GM21367 (cell line): Measurements from ENCODE around the gene MTO1.
"Not testable (repeated sequence)": the region's sequence is repeated elsewhere in the genome, so short reads cannot be mapped to it uniquely, and the experiment has no call there.

Source experiments
- ATAC-seq: cut with Tn5 transposase; IDR thresholded peaks from one replicate; pipeline ENCODE4 v1.9.1; 2021; ENCODE audit not compliant: unreplicated experiment

Gene MTO1

DNA sequence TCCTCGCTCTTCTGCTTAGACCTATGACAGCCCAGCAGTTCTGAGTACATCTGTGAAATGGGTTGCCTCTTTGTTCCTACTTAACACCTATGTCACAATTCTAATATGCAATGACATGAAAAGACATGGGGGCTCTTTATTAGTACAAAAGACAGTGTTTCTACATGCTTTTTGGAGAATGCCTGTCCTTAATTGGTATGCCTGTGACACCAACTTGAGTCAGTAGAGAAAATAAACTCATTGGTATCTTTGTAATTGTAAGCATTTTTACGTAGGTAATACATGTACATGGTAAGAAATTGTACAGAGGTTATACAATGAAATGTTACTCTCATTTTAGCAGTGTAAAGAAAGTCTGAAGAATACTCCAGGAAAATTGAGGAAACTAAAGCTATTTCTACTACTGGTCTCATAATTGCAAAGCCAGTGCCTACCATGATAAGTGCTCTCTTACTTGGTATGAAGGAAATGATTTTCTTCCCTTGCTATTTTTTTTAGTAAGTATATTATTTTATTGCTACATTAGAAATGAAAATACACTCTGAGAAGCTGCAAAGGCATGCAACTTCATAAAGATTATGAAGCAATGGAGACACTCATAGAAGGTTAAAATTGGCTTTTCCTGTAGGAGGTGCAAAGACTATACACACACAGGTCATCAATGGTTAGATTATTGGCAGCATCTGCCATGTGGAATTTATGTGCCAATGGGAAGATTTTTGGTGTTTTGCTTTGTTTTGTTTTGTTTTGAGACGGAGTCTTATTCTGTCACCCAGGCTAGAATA is 64.2 kb downstream of the MTO1 start:
- ATAC-seq = no peak

DNA sequence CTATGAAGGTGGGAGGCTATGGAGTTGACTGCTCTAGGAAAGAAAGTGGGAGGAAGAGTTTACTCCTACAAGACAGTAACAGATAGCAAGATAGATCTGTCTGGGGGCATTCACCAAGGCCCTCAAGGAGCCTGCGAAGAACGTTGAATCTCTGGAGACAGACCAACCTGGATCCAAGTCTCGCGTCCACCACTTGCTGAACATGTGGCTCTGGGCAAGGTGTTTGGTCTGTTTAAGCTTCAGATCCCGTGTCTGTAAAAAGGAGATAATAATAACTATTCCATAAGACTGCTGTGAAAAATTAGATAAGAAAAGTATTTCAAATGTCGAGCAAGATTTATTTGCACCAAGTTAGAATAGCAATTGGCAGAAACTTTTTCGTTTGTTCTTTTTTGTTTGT is 67.4 kb downstream of the MTO1 start:
- ATAC-seq = no peak

DNA sequence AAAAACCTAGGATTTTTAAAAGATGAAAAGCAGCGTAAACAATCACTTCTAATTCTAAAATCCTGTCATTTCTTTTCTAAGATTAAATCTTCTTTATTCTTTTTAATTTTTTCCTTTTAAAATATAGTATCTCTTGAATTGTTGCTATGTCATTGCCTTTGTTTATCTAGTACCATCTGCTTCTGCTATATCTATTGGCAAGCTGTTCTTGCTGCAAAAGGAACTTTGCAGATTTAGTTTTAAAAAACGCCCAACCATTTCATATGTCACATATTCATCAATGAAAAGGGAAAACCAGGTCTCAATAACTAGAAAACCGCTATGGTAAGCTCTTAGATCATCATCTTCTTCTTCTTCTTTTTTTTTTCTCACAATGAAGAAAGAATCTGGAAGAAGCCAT is 70.8 kb downstream of the MTO1 start:
- ATAC-seq = no peak

DNA sequence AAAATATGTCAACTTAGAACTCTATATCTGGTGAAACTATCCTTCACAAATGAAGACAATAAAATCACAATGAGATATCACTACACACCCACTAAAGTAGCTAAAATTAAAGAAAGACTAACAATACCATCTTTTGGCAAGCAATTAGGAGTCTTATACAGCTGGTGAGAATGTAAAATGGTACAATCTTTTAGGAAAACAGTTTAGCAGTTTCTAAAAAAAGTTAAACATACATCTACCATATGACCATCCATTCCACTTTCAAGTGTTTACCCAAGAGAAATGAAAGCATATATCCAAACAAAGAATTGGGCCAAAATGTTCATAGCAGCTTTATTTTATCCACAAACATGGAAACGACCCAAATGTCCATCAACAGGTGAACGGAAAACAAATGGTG is 73.1 kb downstream of the MTO1 start:
- no peak for ATAC-seq

DNA sequence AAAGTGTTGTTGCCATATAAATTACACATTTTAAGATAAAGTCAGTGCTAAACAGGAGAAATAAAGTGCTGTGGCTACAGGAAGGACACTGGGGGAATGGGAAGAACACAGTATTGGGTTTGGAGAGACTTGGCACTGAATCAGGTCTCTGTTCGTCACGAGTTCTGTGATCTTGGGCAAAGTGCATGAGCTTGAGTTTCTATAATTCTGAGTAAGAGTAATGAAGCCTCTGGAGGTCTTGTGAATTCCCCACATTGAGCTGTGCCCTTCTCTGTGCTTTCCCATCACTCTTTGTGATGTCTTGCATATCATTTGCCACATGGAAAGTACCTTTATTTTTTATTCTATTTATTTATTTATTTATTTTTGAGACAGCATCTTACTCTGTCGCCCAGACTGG is 76.1 kb downstream of the MTO1 start:
- ATAC-seq = no peak

DNA sequence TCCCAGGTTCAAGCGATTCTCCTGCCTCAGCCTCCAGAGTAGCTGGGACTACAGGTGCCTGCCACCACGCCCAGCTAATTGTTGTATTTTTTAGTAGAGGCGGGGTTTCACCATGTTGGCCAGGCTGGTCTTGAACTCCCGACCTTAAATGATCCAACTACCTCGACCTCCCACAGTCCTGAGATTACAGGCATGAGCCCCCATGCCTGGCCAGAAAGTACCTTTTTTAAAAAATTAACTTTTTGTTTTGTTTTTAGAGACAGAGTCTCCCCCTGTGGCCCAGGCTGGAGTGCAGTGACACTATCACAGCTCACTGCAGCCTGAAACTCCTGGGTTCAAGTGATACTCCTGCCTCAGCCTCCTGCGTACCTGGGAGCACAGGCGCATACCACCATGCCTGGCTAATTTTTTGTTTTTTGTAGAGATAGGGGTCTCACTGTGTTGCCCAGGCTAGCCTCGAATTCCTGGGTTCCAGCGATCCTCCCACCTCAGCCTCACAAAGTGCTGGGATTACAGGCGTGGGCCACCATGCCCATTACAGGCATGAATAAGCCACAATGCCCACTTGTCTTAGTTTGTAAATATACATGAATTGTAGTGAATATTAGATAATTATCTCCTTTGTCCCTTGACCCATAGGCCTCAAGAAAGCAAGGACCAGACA is 76.7 kb downstream of the MTO1 start:
- ATAC-seq = no peak

DNA sequence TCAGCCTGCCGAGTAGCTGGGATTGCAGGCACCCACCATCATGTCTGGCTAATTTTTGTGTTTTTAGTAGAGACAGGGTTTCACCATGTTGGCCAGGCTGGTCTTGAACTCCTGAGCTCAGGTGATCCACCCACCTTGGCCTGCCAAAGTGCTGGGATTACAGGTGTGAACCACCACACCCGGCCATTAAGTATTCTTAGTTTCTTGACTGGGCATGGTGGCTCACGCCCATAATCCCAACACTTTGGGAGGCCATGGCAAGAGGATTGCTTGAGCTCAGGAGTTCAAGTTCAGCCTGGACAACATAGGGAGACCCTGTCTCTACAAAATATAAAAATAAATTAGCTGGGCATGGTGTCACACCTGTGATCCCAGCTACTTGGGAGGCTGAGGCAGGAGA is 80.9 kb downstream of the MTO1 start:
- ATAC-seq = not testable (repeated sequence)

DNA sequence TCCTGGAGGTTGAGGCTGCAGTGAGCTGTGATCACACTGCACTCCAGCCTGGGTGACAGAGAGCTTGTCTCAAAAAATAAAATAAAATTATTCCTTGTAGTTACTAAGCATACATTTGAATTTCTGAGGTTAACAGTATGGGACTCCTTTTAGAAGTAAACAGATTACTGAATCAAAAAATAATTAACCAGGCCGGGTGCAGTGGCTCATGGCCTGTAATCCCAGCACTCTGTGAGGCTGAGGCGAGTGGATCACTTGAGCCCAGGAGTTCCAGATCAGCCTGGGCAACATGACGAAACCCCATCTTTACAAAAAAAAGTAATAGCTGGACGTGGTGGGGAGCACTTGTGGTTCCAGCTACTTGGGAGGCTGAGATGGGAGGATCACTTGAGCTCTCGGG is 81.4 kb downstream of the MTO1 start:
- ATAC-seq = no peak

DNA sequence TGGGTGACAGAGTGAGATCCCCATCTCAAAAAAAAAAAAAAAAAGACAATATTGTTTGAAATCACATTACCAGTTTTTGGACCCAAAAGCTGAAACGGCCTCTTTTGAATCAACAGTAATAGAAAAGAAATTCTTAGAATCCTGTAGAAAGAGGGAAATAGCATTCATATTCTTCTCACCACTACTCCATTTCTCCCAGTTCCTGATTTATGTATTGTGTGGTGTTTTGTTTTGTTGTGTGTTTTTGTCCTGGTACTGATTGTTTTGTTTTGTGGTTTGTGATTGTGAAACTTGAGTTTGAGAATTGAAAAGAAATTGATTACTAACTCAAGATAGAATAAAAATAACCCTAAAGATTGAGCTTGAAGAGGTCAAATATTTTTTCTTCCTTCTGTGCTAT is 85.5 kb downstream of the MTO1 start:
- ATAC-seq = no peak

DNA sequence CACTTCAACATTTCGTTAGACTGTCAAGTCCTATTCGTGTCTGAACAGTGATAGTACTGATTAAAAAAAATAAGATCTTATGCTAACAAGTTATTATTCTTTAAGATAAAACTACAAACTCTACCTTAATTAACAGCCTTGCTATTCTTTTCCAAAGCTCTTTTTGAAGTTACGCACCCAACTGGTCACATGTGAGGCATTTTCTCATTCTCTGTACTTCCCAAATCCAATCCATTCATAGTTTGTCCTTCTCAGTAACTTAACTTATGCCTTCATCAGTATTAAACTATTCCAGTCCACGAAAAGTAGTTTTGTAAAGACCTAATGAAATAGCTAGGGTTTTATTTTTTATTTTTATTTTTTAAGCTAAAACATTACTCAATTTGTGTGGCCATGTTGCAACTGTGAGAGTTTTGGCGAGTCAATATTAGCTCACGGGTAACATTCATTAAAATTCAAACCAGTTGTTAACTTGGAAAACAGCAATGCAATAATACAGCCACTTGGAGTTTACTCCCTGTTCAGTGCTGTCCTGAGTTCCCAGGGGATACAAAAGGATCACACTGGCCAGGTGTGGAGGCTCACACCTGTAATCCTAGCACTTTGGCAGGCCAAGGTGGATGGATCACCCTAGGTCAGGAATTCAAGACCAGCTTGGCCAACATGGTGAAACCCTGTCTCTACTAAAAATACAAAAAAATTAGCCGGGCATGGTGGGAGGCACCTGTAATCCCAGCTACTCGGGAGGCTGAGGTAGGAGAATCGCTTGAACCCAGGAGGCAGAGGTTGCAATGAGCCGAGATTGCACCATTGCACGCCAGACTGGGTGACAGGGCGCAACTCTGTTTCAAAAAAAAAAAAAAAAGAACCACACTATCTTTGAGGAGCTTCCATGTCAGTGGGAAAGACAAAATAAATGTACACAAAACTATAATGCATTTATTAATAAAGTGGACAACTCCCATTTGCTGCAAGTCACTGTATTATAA is 87.2 kb downstream of the MTO1 start:
- no peak for ATAC-seq

DNA sequence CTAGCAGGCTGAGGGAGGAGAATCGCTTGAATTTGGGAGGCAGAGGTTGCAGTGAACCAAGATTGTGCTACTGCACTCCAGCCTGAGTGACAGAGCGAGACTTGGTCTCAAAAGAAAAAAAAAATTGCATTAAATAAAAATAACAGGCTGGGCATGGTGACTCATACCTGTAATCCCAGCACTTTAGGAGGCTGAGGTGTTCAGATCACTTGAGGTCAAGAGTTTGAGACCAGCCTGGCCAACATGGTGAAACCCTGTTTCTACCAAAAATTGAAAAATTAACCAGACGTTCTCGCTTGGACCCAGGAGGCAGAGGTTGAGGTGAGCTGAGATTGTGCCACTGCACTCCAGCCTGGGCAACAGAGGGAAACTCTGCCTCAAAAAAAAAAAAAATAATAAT is 89.6 kb downstream of the MTO1 start:
- ATAC-seq = not testable (repeated sequence)

DNA sequence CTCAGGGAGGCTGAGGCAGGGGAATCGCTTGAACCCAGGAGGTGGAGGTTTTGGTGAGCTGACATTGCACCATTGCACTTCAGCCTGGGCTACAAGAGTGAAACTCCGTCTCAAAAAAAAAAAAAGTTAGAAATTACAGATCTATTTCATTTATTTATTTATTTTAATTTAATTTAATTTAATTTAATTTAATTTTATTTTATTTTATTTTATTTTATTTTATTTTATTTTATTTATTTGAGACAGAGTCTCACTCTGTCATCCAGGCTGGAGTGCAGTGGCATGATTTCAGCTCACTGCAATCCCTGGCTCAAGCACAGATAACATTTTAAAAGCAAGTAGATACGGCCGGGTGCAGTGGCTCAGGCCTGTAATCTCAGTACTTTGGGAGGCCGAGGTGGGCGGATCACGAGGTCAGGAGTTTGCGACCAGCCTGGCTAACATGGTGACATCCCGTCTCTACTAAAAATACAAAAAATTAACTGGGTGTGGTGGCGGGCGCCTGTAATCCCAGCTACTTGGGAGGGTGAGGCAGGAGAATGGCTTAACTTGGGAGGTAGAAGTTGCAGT is 93.9 kb downstream of the MTO1 start:
- not testable (repeated sequence) for ATAC-seq

DNA sequence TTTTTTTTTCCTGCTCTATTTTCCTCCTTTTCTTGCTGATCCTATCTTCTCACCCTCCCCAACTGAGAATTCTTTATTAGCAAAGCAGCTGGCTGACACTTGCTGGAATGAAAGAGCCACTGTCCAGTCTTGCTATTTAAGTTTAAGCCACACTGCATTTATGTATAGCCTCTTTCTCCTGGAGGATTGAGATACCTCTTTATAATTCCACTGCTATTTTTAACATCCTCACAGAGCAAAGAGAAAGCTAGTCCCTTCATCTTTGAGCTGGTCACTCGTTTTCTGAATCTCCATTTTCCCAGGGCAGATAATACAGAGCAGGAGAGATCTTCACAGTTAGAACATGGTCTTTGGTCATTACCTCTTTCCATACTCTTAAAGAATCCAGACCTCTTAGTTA is 95.3 kb downstream of the MTO1 start:
- no peak for ATAC-seq
